ENCODE results near the gene TSG101. TPM values are rescaled to one million over a fixed set of nuclear protein-coding genes. Genes with fewer than 3 reads are reported as not detected.

The TSG101 gene
- total RNA-seq, 1 donor from 2014 or later, result 55.4 TPM

DNA sequence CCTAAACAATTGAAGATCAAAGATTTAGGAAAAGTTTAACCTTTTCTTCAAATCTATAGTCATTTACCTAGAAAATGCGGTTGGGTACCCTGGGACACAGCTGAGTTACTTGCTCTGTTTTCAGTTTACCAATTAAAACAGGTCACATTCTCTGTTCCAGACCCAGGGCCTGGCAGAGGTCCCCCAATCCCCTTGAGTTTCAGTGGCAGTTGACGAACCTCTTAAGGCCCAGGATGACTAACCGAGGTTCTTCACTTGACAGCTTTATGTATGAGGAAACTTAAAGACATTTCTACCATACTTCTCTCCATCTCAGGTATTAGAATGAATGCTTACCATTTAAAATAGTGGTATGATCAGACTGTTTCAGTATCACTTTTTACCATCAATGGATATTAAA, 54.7 kb downstream of the TSG101 start:
- no peak overlapping the region for H3K4me3 Mint-ChIP-seq (ENCODE audit: unreplicated experiment)
- H3K27me3 Mint-ChIP-seq (ENCODE audit: low read depth), result no peaks in the 10 kb centered on the region
- TF ChIP-seq, protein P1, sequence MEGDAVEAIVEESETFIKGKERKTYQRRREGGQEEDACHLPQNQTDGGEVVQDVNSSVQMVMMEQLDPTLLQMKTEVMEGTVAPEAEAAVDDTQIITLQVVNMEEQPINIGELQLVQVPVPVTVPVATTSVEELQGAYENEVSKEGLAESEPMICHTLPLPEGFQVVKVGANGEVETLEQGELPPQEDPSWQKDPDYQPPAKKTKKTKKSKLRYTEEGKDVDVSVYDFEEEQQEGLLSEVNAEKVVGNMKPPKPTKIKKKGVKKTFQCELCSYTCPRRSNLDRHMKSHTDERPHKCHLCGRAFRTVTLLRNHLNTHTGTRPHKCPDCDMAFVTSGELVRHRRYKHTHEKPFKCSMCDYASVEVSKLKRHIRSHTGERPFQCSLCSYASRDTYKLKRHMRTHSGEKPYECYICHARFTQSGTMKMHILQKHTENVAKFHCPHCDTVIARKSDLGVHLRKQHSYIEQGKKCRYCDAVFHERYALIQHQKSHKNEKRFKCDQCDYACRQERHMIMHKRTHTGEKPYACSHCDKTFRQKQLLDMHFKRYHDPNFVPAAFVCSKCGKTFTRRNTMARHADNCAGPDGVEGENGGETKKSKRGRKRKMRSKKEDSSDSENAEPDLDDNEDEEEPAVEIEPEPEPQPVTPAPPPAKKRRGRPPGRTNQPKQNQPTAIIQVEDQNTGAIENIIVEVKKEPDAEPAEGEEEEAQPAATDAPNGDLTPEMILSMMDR (IDR thresholded peaks at IDR 0.05), result no peak
- peaks cover 2% of the 10 kb centered on the region for H3K36me3 Mint-ChIP-seq (ENCODE audit: low read depth)
- H3K4me1 Mint-ChIP-seq (ENCODE audit: low read depth), result no peaks in the 10 kb centered on the region
- no peaks in the 10 kb centered on the region for H3K9me3 Mint-ChIP-seq (ENCODE audit: low read depth)
- no peak for DNase-seq (ENCODE audit: low spot score)
- H3K27ac Mint-ChIP-seq (ENCODE audit: unreplicated experiment), result no peak overlapping the region

DNA sequence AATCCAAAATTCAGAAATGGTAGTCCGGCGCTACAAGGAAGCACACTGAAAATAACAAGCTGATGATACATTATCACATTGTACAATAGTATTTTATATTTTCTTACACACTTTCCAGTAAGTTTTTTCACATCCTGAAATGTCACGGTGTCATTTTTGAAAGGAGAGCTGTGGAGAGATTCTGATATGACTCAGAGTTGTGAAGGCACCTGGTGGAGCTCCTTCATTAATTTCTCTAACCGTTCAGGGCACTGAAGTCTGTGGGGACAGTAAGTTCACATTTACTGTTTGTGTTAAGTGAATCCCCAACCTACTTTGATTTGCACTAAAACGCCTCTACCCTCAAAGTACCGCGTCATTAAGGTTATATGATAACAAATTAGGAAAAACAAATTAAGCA, 57.8 kb downstream of the TSG101 start:
- Mint-ChIP-seq H3K4me3 (ENCODE audit: unreplicated experiment) (no peak overlapping the region), H3K27ac (ENCODE audit: unreplicated experiment) (no peak overlapping the region), H3K36me3 (ENCODE audit: low read depth) (no peaks in the 10 kb centered on the region), H3K4me1 (ENCODE audit: low read depth) (no peaks in the 10 kb centered on the region), H3K9me3 (ENCODE audit: low read depth) (no peaks in the 10 kb centered on the region), H3K27me3 (ENCODE audit: low read depth) (no peaks in the 10 kb centered on the region)
- TF ChIP-seq, protein P1 (IDR thresholded peaks at IDR 0.05), result no peak
- DNase-seq (ENCODE audit: low spot score), result no peak

DNA sequence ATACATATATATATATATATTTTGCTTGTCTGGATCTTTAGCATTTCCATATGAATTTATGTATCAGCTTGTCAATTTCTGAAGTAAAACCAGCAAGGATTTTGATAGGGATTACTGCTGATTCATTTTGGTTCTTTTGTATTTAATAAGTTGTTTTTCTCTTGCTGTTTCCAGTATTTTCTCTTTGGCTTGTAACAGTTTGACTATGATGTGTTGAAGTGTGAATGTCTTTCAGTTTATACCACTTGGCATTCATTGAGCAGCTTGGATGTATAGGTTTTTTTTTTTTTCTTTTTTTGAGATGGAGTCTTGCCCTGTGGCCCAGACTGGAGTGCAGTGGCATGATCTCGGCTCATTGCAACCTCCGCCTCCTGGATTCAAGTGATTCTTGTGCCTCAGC, 58.7 kb downstream of the TSG101 start:
- Mint-ChIP-seq H3K36me3 (ENCODE audit: low read depth) (no peaks in the 10 kb centered on the region), H3K9me3 (ENCODE audit: low read depth) (no peaks in the 10 kb centered on the region), H3K4me1 (ENCODE audit: low read depth) (no peaks in the 10 kb centered on the region), H3K27me3 (ENCODE audit: low read depth) (no peaks in the 10 kb centered on the region), H3K4me3 (ENCODE audit: unreplicated experiment) (no peak overlapping the region), H3K27ac (ENCODE audit: unreplicated experiment) (no peak overlapping the region)
- DNase-seq (ENCODE audit: low spot score), result no peak
- TF ChIP-seq, protein P1 (IDR thresholded peaks at IDR 0.05), result no peak

DNA sequence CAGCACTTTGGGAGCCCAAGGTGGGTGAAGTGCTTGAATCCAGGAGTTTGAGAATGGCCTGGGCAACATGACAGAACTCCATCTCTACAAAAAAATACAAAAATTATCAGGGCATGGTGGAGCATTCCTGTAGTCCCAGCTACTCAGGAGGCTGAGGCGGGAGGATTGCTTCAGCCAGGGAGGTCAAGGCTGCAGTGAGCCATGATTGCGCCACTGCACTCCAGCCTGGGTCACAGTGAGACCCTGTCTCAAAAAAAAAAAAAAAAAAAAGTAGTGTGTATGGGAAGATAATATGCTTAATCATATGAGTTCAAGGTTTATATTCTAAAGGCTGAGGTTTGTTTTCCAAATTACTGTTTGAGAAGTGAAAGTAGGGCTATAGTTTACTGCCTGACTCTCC, 60.3 kb downstream of the TSG101 start:
- TF ChIP-seq, protein P1 (IDR thresholded peaks at IDR 0.05), result no peak
- H3K36me3 Mint-ChIP-seq (ENCODE audit: low read depth), result no peaks in the 10 kb centered on the region
- H3K27ac Mint-ChIP-seq (ENCODE audit: unreplicated experiment), result no peak overlapping the region
- no peaks in the 10 kb centered on the region for H3K27me3 Mint-ChIP-seq (ENCODE audit: low read depth)
- H3K9me3 Mint-ChIP-seq (ENCODE audit: low read depth), result no peaks in the 10 kb centered on the region
- no peak for DNase-seq (ENCODE audit: low spot score)
- no peak overlapping the region for H3K4me3 Mint-ChIP-seq (ENCODE audit: unreplicated experiment)
- no peaks in the 10 kb centered on the region for H3K4me1 Mint-ChIP-seq (ENCODE audit: low read depth)

DNA sequence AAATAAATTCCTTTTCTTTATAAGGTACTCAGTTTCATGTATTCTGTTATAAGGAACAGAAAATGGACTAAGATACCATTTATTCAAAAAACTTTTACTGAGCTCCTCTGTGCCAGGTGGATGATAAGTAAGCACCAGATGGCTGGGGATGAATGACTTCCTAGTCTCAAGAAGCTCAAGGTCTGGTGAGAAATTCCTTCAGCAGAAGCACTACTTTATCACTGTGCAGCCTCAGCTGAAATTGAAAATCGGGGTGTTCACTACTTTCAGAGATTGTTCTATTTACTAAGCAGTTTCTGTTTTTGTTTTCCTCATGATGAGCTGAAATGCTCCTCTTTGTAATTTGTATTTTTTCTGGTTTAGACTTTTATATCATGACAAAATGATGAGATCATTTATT, 63.3 kb downstream of the TSG101 start:
- Mint-ChIP-seq H3K4me3 (ENCODE audit: unreplicated experiment) (no peak overlapping the region), H3K36me3 (ENCODE audit: low read depth) (no peaks in the 10 kb centered on the region), H3K9me3 (ENCODE audit: low read depth) (no peaks in the 10 kb centered on the region), H3K27me3 (ENCODE audit: low read depth) (no peaks in the 10 kb centered on the region), H3K4me1 (ENCODE audit: low read depth) (peaks cover 3% of the 10 kb centered on the region), H3K27ac (ENCODE audit: unreplicated experiment) (no peak overlapping the region)
- TF ChIP-seq, protein P1 (IDR thresholded peaks at IDR 0.05), result no peak
- no peak for DNase-seq (ENCODE audit: low spot score)
